ENCODE data around the gene PLA2G4D.
"Not testable (repeated sequence)": the region's sequence is repeated elsewhere in the genome, so short reads cannot be mapped to it uniquely, and the experiment has no call there.

PLA2G4D gene

GRCh38 chr15:42123546-42123945, 29.2 kb upstream of the PLA2G4D start:
- DNase-seq (ENCODE audit: low read depth, low spot score): no peak

- no peak for DNase-seq (ENCODE audit: low read depth, low spot score)
These were observed 27.3 kb upstream of the PLA2G4D start for GRCh38 chr15:42121682-42122081.

GRCh38 chr15:42121021-42121420, 26.7 kb upstream of the PLA2G4D start:
- no peak for DNase-seq (ENCODE audit: low read depth, low spot score)

GRCh38 chr15:42120285-42120684, 25.9 kb upstream of the PLA2G4D start:
- DNase-seq (ENCODE audit: low read depth, low spot score): no peak

GRCh38 chr15:42119446-42119760, 25.0 kb upstream of the PLA2G4D start:
- DNase-seq (ENCODE audit: low read depth, low spot score): no peak

- no peak for DNase-seq (ENCODE audit: low read depth, low spot score)
These were observed 24.5 kb upstream of the PLA2G4D start for GRCh38 chr15:42118650-42119445.

GRCh38 chr15:42111924-42112323, 17.6 kb upstream of the PLA2G4D start:
- DNase-seq (ENCODE audit: low read depth, low spot score): no peak

- no peak for DNase-seq (ENCODE audit: low read depth, low spot score)
These were observed 16.0 kb upstream of the PLA2G4D start for GRCh38 chr15:42110367-42110766.

- DNase-seq (ENCODE audit: low read depth, low spot score): no peak
These were observed 14.4 kb upstream of the PLA2G4D start for GRCh38 chr15:42108806-42109205.

- DNase-seq (ENCODE audit: low read depth, low spot score): no peak
These were observed 13.8 kb upstream of the PLA2G4D start for GRCh38 chr15:42108189-42108588.

GRCh38 chr15:42107473-42107872, 13.1 kb upstream of the PLA2G4D start:
- DNase-seq (ENCODE audit: low read depth, low spot score): no peak

- DNase-seq (ENCODE audit: low read depth, low spot score): no peak
These were observed 11.9 kb upstream of the PLA2G4D start for GRCh38 chr15:42106288-42106687.

- DNase-seq (ENCODE audit: low read depth, low spot score): no peak
These were observed 9.9 kb upstream of the PLA2G4D start for GRCh38 chr15:42104095-42104891.

- DNase-seq (ENCODE audit: low read depth, low spot score): no peak
These were observed 8.4 kb upstream of the PLA2G4D start for GRCh38 chr15:42102646-42103235.

GRCh38 chr15:42101861-42102260, 7.5 kb upstream of the PLA2G4D start:
- DNase-seq (ENCODE audit: low read depth, low spot score): no peak

GRCh38 chr15:42100021-42100800, 5.8 kb upstream of the PLA2G4D start:
- no peak for DNase-seq (ENCODE audit: low read depth, low spot score)

GRCh38 chr15:42097018-42097417, 2.7 kb upstream of the PLA2G4D start:
- no peak for DNase-seq (ENCODE audit: low read depth, low spot score)

- DNase-seq (ENCODE audit: low read depth, low spot score): no peak
These were observed 396 bp downstream of the PLA2G4D start for GRCh38 chr15:42093966-42094365.

- no peak for DNase-seq (ENCODE audit: low read depth, low spot score)
These were observed 1.7 kb downstream of the PLA2G4D start for GRCh38 chr15:42092398-42093318.

GRCh38 chr15:42091753-42092397, 2.5 kb downstream of the PLA2G4D start:
- not testable (repeated sequence) for DNase-seq (ENCODE audit: low read depth, low spot score)

Data from iPS DF 19.7 (cell line).